Measurements from ENCODE around the gene NFASC. TPM values are rescaled to one million over a fixed set of nuclear protein-coding genes. Genes with fewer than 3 reads are reported as not detected.

The NFASC gene
- total and polyA plus RNA-seq, 2 donors (not counting 3 experiments of a cell fraction or from before 2014, with no cell fraction given): not detected

GRCh38 chr1:204941421-204942338, 71.0 kb downstream of the NFASC start:
- ChIA-PET POLR2A (no interaction called here), CTCF (interaction anchor here (0.8 to 2.8 kb wide), 24 partner anchors 10 to 544 kb away, joined by 3 to 33 read pairs (median 4); no protein-coding TSS in a partner anchor)
- peak; percentile 78 for FAIRE-seq
- Histone ChIP-seq H2AFZ (ENCODE audit: low read depth, low read length) (no peak overlapping the region), H3K9me1 (replicated peaks; ENCODE audit: control insufficient read depth, extremely low read depth, insufficient read depth, low read length) (no peaks in the 10 kb centered on the region), H3K27ac (ENCODE audit: insufficient read depth, low read depth, low read length) (no peak overlapping the region), H3K27me3 (ENCODE audit: control insufficient read depth in 2 of 2, insufficient read depth in 2 of 2, low read length in 2 of 2) (peaks cover 5 to 10% of the 10 kb centered on the region in 2 experiments), H4K20me1 (replicated peaks; ENCODE audit: control insufficient read depth, extremely low read depth, insufficient read depth, low read length) (no peaks in the 10 kb centered on the region), H3K36me3 (ENCODE audit: control insufficient read depth in 2 of 2, extremely low read depth in 1 of 2, insufficient read depth in 2 of 2, low read length in 2 of 2) (no peaks in the 10 kb centered on the region), H3K4me1 (ENCODE audit: control insufficient read depth, extremely low read depth, insufficient read depth, low read length) (no peaks in the 10 kb centered on the region), H3K9me3 (replicated peaks; ENCODE audit: control insufficient read depth, insufficient read depth, low read length) (no peaks in the 10 kb centered on the region), H3K4me2 (ENCODE audit: insufficient read depth, low read length) (no peak overlapping the region), H3K9ac (replicated peaks; ENCODE audit: extremely low read depth, insufficient read depth, low read length) (no peak overlapping the region), H3K79me2 (ENCODE audit: control insufficient read depth, insufficient read depth, low read length) (no peaks in the 10 kb centered on the region), H3K4me3 (replicated peaks in 1 of 3; ENCODE audit: insufficient read depth in 1 of 3, low read depth in 1 of 3, low read length in 3 of 3) (no peak overlapping the region)
- BruUV-seq (replicated peaks): no TSS peak
- dilution Hi-C loops (cut with MboI; ENCODE audit: extremely low pct_ligation_motif_present, low sequenced_read_pairs): no loop called here
- peak; percentile 63 for DNase-seq (ENCODE audit: low read depth, low spot score)
- peak; percentile 78 to 86 for TF ChIP-seq CTCF (IDR thresholded peaks at IDR 0.05; ENCODE audit: extremely low read depth in 1 of 2, insufficient read depth in 1 of 2, low read depth in 1 of 2, low read length in 2 of 2)
- TF ChIP-seq FOS (IDR thresholded peaks at IDR 0.05; ENCODE audit: borderline replicate concordance, insufficient read depth, low read length): no peak
- intact Hi-C loops (cut with micrococcal nuclease): loop anchor here (1.0 to 5.0 kb wide), 3 partner anchors 114 to 375 kb away; no protein-coding TSS in a partner anchor

GRCh38 chr1:204943495-204943894, 72.8 kb downstream of the NFASC start:
- ChIA-PET CTCF (interaction anchor here (1.1 to 1.5 kb wide), 2 partner anchors 37 to 123 kb away, joined by 3 to 4 read pairs; no protein-coding TSS in a partner anchor), POLR2A (interaction anchor here (0.5 kb wide), 1 partner anchor 32 kb away, joined by 3 read pairs; no protein-coding TSS in a partner anchor)
- no peak overlapping the region for H3K4me3 ChIP-seq (replicated peaks in 1 of 3; ENCODE audit: insufficient read depth in 1 of 3, low read depth in 1 of 3, low read length in 3 of 3)
- intact Hi-C loops (cut with micrococcal nuclease): loop anchor here (5.0 kb wide), 1 partner anchor 116 kb away; no protein-coding TSS in a partner anchor
- DNase-seq (ENCODE audit: low read depth, low spot score) (no peak), FAIRE-seq (no peak)
- dilution Hi-C loops (cut with MboI; ENCODE audit: extremely low pct_ligation_motif_present, low sequenced_read_pairs): no loop called here
- TF ChIP-seq GATA2 (IDR thresholded peaks at IDR 0.05; ENCODE audit: insufficient read depth, insufficient read length, low read depth, low read length) (no peak), MAX (IDR thresholded peaks at IDR 0.05; ENCODE audit: insufficient read depth, insufficient read length) (no peak), POLR2AphosphoS5 (IDR thresholded peaks at IDR 0.05; ENCODE audit: insufficient read depth, low read depth, low read length) (no peak), EZH2 (IDR thresholded peaks at IDR 0.05; ENCODE audit: borderline replicate concordance, low read depth, low read length, severe bottlenecking) (no peak)
- BruUV-seq (replicated peaks): no TSS peak
- no peaks in the 10 kb centered on the region for H3K4me1 ChIP-seq (ENCODE audit: control insufficient read depth, extremely low read depth, insufficient read depth, low read length)
- H3K9me3 ChIP-seq (replicated peaks; ENCODE audit: control insufficient read depth, insufficient read depth, low read length): no peaks in the 10 kb centered on the region
- no peaks in the 10 kb centered on the region for H3K9me1 ChIP-seq (replicated peaks; ENCODE audit: control insufficient read depth, extremely low read depth, insufficient read depth, low read length)
- no peak overlapping the region for H3K9ac ChIP-seq (replicated peaks; ENCODE audit: extremely low read depth, insufficient read depth, low read length)
- no peak overlapping the region for H2AFZ ChIP-seq (ENCODE audit: low read depth, low read length)
- H3K4me2 ChIP-seq (ENCODE audit: insufficient read depth, low read length): no peak overlapping the region
- H3K36me3 ChIP-seq (ENCODE audit: control insufficient read depth in 2 of 2, extremely low read depth in 1 of 2, insufficient read depth in 2 of 2, low read length in 2 of 2): no peaks in the 10 kb centered on the region
- H3K79me2 ChIP-seq (ENCODE audit: control insufficient read depth, insufficient read depth, low read length): no peaks in the 10 kb centered on the region
- H3K27me3 ChIP-seq (ENCODE audit: control insufficient read depth in 2 of 2, insufficient read depth in 2 of 2, low read length in 2 of 2): peaks cover 3 to 10% of the 10 kb centered on the region in 2 experiments
- H3K27ac ChIP-seq (ENCODE audit: insufficient read depth, low read depth, low read length): no peak overlapping the region
- H4K20me1 ChIP-seq (replicated peaks; ENCODE audit: control insufficient read depth, extremely low read depth, insufficient read depth, low read length): no peaks in the 10 kb centered on the region
